ENCODE data around the gene SH3RF2. TPM values are rescaled to one million over a fixed set of nuclear protein-coding genes. Genes with fewer than 3 reads are reported as not detected.
A peak's percentile ranks its signal among the peaks of the same experiment; 100 is the strongest.

The SH3RF2 gene
- total RNA-seq, 1 donor from 2014 or later: 376 TPM

DNA sequence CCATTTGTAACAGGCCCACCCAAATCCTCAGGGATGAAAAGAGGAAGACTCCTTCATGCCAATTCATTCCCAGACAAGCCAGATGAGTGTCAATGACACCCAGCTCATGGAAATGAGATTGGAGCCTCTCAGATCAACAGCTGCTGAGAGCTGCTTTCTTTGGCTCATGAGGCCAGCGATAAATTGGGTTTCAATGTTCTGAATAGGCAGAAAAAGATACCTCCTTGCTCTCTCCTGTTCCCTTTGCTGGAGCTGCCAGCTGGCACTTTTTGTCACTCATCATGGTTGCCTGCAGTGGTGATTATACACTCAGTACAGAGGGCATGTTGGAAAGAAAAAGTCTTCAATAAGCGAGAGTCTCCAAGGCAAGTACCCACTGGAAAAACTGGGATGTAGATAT is 47.1 kb downstream of the SH3RF2 start:
- Histone ChIP-seq H3K4me3 (no peak overlapping the region), H3K27me3 (ENCODE audit: low read depth) (no peaks in the 10 kb centered on the region), H3K36me3 (no peaks in the 10 kb centered on the region), H3K27ac (replicated peaks) (peak overlapping the region; percentile 42), H3K9me3 (replicated peaks) (no peaks in the 10 kb centered on the region), H3K4me1 (peaks cover 39% of the 10 kb centered on the region)
- TF ChIP-seq, protein P1, sequence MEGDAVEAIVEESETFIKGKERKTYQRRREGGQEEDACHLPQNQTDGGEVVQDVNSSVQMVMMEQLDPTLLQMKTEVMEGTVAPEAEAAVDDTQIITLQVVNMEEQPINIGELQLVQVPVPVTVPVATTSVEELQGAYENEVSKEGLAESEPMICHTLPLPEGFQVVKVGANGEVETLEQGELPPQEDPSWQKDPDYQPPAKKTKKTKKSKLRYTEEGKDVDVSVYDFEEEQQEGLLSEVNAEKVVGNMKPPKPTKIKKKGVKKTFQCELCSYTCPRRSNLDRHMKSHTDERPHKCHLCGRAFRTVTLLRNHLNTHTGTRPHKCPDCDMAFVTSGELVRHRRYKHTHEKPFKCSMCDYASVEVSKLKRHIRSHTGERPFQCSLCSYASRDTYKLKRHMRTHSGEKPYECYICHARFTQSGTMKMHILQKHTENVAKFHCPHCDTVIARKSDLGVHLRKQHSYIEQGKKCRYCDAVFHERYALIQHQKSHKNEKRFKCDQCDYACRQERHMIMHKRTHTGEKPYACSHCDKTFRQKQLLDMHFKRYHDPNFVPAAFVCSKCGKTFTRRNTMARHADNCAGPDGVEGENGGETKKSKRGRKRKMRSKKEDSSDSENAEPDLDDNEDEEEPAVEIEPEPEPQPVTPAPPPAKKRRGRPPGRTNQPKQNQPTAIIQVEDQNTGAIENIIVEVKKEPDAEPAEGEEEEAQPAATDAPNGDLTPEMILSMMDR (IDR thresholded peaks at IDR 0.05; ENCODE audit: borderline replicate concordance): no peak
- intact Hi-C loops (cut with micrococcal nuclease): no loop called here
- DNase-seq: peak; percentile 19

DNA sequence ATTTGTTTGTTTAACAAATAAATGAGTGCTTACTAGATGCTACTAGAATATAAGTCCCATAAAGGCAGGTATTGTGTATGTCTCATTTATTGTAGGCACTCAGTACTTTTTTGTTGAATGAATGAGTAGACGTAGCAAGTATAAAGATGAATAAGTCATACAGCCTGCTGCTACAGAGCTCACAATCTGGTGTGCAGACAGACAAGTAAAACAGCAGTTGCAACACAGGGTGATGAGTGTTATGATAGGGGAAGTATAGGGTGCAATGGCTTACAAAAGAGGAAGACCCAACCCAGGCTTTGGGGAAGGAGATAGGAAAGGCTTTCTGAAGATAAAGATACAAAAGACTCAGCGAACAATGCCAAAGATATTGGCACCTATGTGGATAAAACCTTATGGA is 47.7 kb downstream of the SH3RF2 start:
- Histone ChIP-seq H3K4me1 (peaks cover 33% of the 10 kb centered on the region), H3K4me3 (no peak overlapping the region), H3K9me3 (replicated peaks) (no peaks in the 10 kb centered on the region), H3K27ac (replicated peaks) (peak overlapping the region; percentile 42), H3K27me3 (ENCODE audit: low read depth) (no peaks in the 10 kb centered on the region), H3K36me3 (no peaks in the 10 kb centered on the region)
- intact Hi-C loops (cut with micrococcal nuclease): no loop called here
- DNase-seq: no peak
- TF ChIP-seq, protein P1 (IDR thresholded peaks at IDR 0.05; ENCODE audit: borderline replicate concordance): no peak

DNA sequence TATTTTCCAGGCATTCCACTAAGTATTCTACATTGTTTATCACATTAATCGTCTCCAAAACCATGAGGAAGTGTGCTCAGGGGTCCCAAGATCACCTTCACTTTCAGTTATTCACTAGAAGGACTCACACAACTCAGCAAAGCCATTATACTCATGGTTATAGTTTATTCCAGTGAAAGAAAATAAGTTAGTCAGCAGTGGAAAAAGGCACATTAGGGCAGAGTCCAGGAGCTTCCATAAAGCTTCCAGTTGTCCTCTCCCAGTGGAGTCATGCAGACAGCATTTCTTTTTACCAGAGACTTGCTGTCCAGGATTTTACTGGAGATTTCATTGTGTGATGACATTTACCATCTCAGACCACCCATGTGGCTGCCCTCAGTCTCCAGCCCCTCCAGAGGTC is 51.5 kb downstream of the SH3RF2 start:
- TF ChIP-seq, protein P1 (IDR thresholded peaks at IDR 0.05; ENCODE audit: borderline replicate concordance): no peak
- Histone ChIP-seq H3K36me3 (no peaks in the 10 kb centered on the region), H3K27ac (replicated peaks) (no peak overlapping the region), H3K4me3 (no peak overlapping the region), H3K4me1 (peaks cover 11% of the 10 kb centered on the region), H3K27me3 (ENCODE audit: low read depth) (no peaks in the 10 kb centered on the region), H3K9me3 (replicated peaks) (no peaks in the 10 kb centered on the region)
- no peak for DNase-seq
- intact Hi-C loops (cut with micrococcal nuclease): no loop called here

DNA sequence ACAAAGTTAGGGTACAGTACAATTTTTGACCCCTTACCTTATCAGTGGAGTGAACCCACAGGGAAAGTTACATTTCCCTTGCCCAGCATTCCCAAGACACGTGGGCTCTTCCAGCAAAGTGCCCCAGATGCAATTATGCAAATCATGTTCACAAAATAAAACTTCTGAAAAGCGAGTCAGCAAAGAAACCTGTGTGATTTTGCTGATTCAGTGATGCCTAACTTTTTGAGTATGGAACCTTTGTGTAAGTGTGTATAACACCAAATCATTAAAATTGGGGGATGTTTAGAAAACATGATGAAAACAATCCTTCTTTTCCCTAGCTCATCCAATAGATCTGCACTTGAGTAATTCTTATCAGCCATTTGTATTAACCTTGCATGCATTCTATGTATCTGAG is 52.6 kb downstream of the SH3RF2 start:
- DNase-seq: no peak
- intact Hi-C loops (cut with micrococcal nuclease): no loop called here
- Histone ChIP-seq H3K36me3 (no peaks in the 10 kb centered on the region), H3K4me1 (peaks cover 1% of the 10 kb centered on the region), H3K27ac (replicated peaks) (no peak overlapping the region), H3K4me3 (no peak overlapping the region), H3K27me3 (ENCODE audit: low read depth) (no peaks in the 10 kb centered on the region), H3K9me3 (replicated peaks) (peaks cover 7% of the 10 kb centered on the region)
- TF ChIP-seq, protein P1 (IDR thresholded peaks at IDR 0.05; ENCODE audit: borderline replicate concordance): no peak

DNA sequence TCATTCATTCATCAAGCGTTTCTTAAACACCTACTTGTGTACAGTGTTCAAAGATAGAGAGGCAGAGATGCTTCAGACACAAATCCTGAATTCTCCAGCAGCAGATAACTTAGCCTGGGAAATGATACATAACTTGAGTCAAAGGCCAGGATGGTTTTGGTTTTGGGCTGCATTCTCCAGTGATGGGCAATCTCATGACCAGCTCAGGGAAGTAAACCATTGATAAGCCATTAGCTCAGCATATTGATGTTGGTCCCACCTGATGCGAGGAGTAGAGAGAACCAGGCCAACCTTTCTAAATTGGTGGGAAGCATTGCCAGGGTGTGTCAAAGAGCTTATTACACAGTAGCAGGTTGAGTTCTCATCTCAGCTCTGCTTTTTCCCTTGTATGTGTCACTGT is 53.0 kb downstream of the SH3RF2 start:
- H3K9me3 ChIP-seq (replicated peaks): peaks cover 8% of the 10 kb centered on the region
- TF ChIP-seq, protein P1 (IDR thresholded peaks at IDR 0.05; ENCODE audit: borderline replicate concordance): no peak
- no peaks in the 10 kb centered on the region for H3K36me3 ChIP-seq
- intact Hi-C loops (cut with micrococcal nuclease): no loop called here
- no peak overlapping the region for H3K27ac ChIP-seq (replicated peaks)
- no peaks in the 10 kb centered on the region for H3K4me1 ChIP-seq
- no peaks in the 10 kb centered on the region for H3K27me3 ChIP-seq (ENCODE audit: low read depth)
- no peak overlapping the region for H3K4me3 ChIP-seq
- DNase-seq: no peak

DNA sequence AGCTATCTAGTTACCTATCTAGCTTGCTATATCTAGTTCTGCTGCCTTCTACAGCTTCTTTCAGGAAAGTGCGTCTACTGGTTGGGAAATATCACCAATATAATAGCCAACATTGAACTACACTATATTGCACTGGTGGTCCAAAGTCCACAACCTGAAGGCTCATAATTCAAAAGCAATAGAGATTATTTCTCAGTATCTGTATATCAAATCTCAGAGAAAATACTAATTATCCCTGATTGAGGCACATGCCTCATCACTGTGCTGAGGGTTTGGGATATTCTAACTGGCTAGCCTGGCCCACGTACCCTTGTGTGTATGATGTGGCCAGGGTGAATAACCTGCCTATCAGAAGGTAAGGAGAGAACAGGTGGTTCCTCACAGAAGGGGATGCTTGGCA is 53.8 kb downstream of the SH3RF2 start:
- TF ChIP-seq, protein P1 (IDR thresholded peaks at IDR 0.05; ENCODE audit: borderline replicate concordance): no peak
- Histone ChIP-seq H3K27ac (replicated peaks) (no peak overlapping the region), H3K4me1 (no peaks in the 10 kb centered on the region), H3K9me3 (replicated peaks) (peaks cover 8% of the 10 kb centered on the region), H3K27me3 (ENCODE audit: low read depth) (no peaks in the 10 kb centered on the region), H3K36me3 (no peaks in the 10 kb centered on the region), H3K4me3 (no peak overlapping the region)
- intact Hi-C loops (cut with micrococcal nuclease): no loop called here
- no peak for DNase-seq

Data from left ventricle myocardium inferior (tissue), 1 donor.